Type B pancreatic cell (in vitro differentiated cells): ENCODE data around the gene FYN. TPM values are rescaled to one million over a fixed set of nuclear protein-coding genes. Genes with fewer than 3 reads are reported as not detected.
"Not testable (repeated sequence)": the region's sequence is repeated elsewhere in the genome, so short reads cannot be mapped to it uniquely, and the experiment has no call there.

Experiments
- DNase-seq: peaks from one replicate; pipeline ENCODE4 v3.0.0; 2021; ENCODE audit warnings: mixed read lengths; ENCODE audit not compliant: unreplicated experiment; ENCODE audit errors: extremely low spot score
- H3K27ac Mint-ChIP-seq: 2 replicates; pipeline ENCODE4 v1.8.0; 2021; ENCODE audit warnings: mild to moderate bottlenecking, mixed read lengths
- H3K27me3 Mint-ChIP-seq: 2 replicates; pipeline ENCODE4 v1.8.0; 2021; ENCODE audit warnings: mixed read lengths
- H3K36me3 Mint-ChIP-seq: 2 replicates; pipeline ENCODE4 v1.8.0; 2021; ENCODE audit warnings: mixed read lengths
- H3K4me1 Mint-ChIP-seq: one replicate; pipeline ENCODE4 v1.8.0; 2021; ENCODE audit warnings: mixed read lengths; ENCODE audit not compliant: unreplicated experiment
- H3K4me3 Mint-ChIP-seq: 2 replicates; pipeline ENCODE4 v1.8.0; 2021; ENCODE audit warnings: mild to moderate bottlenecking, mixed read lengths
- H3K9me3 Mint-ChIP-seq: 2 replicates; pipeline ENCODE4 v1.8.0; 2021; ENCODE audit warnings: mixed read lengths
- CTCF ChIP-seq: fragments of 200-600 bp; sonication (generic); conservative IDR thresholded peaks from 2 replicates; pipeline ENCODE4 v1.5.0; 2021; ENCODE audit warnings: antibody characterized with exemption, mild to moderate bottlenecking
- total RNA-seq: library from RNA; stranded (reverse); gene quantifications from 2 replicates; pipeline ENCODE4 v1.2.1, GENCODE V29; 2021; ENCODE audit warnings: low replicate concordance

FYN gene
- total RNA-seq, 1 donor from 2014 or later: 131 TPM

GRCh38 chr6:111835807-111836206 lies 37.4 kb downstream of the FYN start:
- H3K9me3 Mint-ChIP-seq: no peaks in the 10 kb centered on the region
- H3K27ac Mint-ChIP-seq: peak overlapping the region; percentile 25
- no peak for DNase-seq
- TF ChIP-seq CTCF: no peak
- H3K4me1 Mint-ChIP-seq: peaks cover 24% of the 10 kb centered on the region
- H3K4me3 Mint-ChIP-seq: no peak overlapping the region
- H3K27me3 Mint-ChIP-seq: no peaks in the 10 kb centered on the region
- peaks cover 29% of the 10 kb centered on the region for H3K36me3 Mint-ChIP-seq

- Mint-ChIP-seq H3K27ac (peak overlapping the region; percentile 25), H3K36me3 (peaks cover 29% of the 10 kb centered on the region), H3K4me1 (peaks cover 24% of the 10 kb centered on the region)
- H3K4me3 Mint-ChIP-seq, H3K9me3 Mint-ChIP-seq, DNase-seq, H3K27me3 Mint-ChIP-seq: not testable (repeated sequence)
Observed at GRCh38 chr6:111835398-111835797, 37.9 kb downstream of the FYN start.

- peaks cover 29% of the 10 kb centered on the region for H3K36me3 Mint-ChIP-seq
- H3K4me1 Mint-ChIP-seq: peaks cover 28% of the 10 kb centered on the region
- H3K9me3 Mint-ChIP-seq: no peaks in the 10 kb centered on the region
- TF ChIP-seq CTCF: no peak
- no peak overlapping the region for H3K4me3 Mint-ChIP-seq
- H3K27me3 Mint-ChIP-seq: no peaks in the 10 kb centered on the region
- no peak overlapping the region for H3K27ac Mint-ChIP-seq
- no peak for DNase-seq
Observed at GRCh38 chr6:111834356-111834755, 38.9 kb downstream of the FYN start.

GRCh38 chr6:111832833-111833418 lies 40.3 kb downstream of the FYN start:
- H3K27ac Mint-ChIP-seq: no peak overlapping the region
- H3K36me3 Mint-ChIP-seq: peaks cover 28% of the 10 kb centered on the region
- H3K9me3 Mint-ChIP-seq: no peaks in the 10 kb centered on the region
- H3K4me1 Mint-ChIP-seq: peaks cover 22% of the 10 kb centered on the region
- no peak for DNase-seq
- H3K4me3 Mint-ChIP-seq: no peak overlapping the region
- no peaks in the 10 kb centered on the region for H3K27me3 Mint-ChIP-seq
- no peak for TF ChIP-seq CTCF

GRCh38 chr6:111831408-111831807 lies 41.8 kb downstream of the FYN start:
- no peaks in the 10 kb centered on the region for H3K9me3 Mint-ChIP-seq
- peaks cover 21% of the 10 kb centered on the region for H3K36me3 Mint-ChIP-seq
- DNase-seq: no peak
- H3K4me1 Mint-ChIP-seq: peaks cover 22% of the 10 kb centered on the region
- no peaks in the 10 kb centered on the region for H3K27me3 Mint-ChIP-seq
- TF ChIP-seq CTCF: no peak
- H3K4me3 Mint-ChIP-seq: no peak overlapping the region
- H3K27ac Mint-ChIP-seq: no peak overlapping the region

GRCh38 chr6:111829998-111830397 lies 43.3 kb downstream of the FYN start:
- H3K9me3 Mint-ChIP-seq: no peaks in the 10 kb centered on the region
- H3K27ac Mint-ChIP-seq: no peak overlapping the region
- no peak for DNase-seq
- no peaks in the 10 kb centered on the region for H3K27me3 Mint-ChIP-seq
- TF ChIP-seq CTCF: no peak
- peaks cover 10% of the 10 kb centered on the region for H3K36me3 Mint-ChIP-seq
- no peak overlapping the region for H3K4me3 Mint-ChIP-seq
- peaks cover 24% of the 10 kb centered on the region for H3K4me1 Mint-ChIP-seq
